Measurements from ENCODE around the gene PIGW.

The PIGW gene

GRCh38 chr17:36535669-36536081 is 888 bp downstream of the PIGW start:
- TF ChIP-seq SUZ12 (IDR thresholded peaks at IDR 0.05; ENCODE audit: extremely low read depth, insufficient read depth, insufficient read length), result no peak
- TF ChIP-seq YY1 (IDR thresholded peaks at IDR 0.05; ENCODE audit: insufficient read depth, insufficient read length), result no peak
- TF ChIP-seq ZNF274 (IDR thresholded peaks at IDR 0.05; ENCODE audit: low read depth, low read length), result no peak
- H3K9ac ChIP-seq (ENCODE audit: insufficient read length, low read depth), result peak overlapping the region; percentile 95
- H3K9me3 ChIP-seq (ENCODE audit: insufficient read depth, low read length), result no peaks in the 10 kb centered on the region
- H3K4me1 ChIP-seq (ENCODE audit: insufficient read depth, insufficient read length), result peaks cover 7% of the 10 kb centered on the region
- DNase-seq (ENCODE audit: low read depth, low spot score), result no peak
- H3K36me3 ChIP-seq (ENCODE audit: insufficient read depth, insufficient read length, low read length), result peaks cover 56% of the 10 kb centered on the region
- H3K27me3 ChIP-seq (ENCODE audit: insufficient read depth, insufficient read length), result no peaks in the 10 kb centered on the region
- peak overlapping the region; percentile 90 for H3K4me3 ChIP-seq (ENCODE audit: insufficient read length, low read depth)

GRCh38 chr17:36540696-36541095 is 5.9 kb downstream of the PIGW start:
- Histone ChIP-seq H3K4me3 (ENCODE audit: insufficient read length, low read depth) (no peak overlapping the region), H3K9me3 (ENCODE audit: insufficient read depth, low read length) (no peaks in the 10 kb centered on the region), H3K36me3 (ENCODE audit: insufficient read depth, insufficient read length, low read length) (peaks cover 28% of the 10 kb centered on the region), H3K4me1 (ENCODE audit: insufficient read depth, insufficient read length) (peaks cover 2% of the 10 kb centered on the region), H3K27me3 (ENCODE audit: insufficient read depth, insufficient read length) (no peaks in the 10 kb centered on the region), H3K9ac (ENCODE audit: insufficient read length, low read depth) (no peak overlapping the region)
- TF ChIP-seq YY1 (IDR thresholded peaks at IDR 0.05; ENCODE audit: insufficient read depth, insufficient read length) (no peak), ZNF274 (IDR thresholded peaks at IDR 0.05; ENCODE audit: low read depth, low read length) (no peak), SUZ12 (IDR thresholded peaks at IDR 0.05; ENCODE audit: extremely low read depth, insufficient read depth, insufficient read length) (no peak)
- DNase-seq (ENCODE audit: low read depth, low spot score), result no peak

DNA sequence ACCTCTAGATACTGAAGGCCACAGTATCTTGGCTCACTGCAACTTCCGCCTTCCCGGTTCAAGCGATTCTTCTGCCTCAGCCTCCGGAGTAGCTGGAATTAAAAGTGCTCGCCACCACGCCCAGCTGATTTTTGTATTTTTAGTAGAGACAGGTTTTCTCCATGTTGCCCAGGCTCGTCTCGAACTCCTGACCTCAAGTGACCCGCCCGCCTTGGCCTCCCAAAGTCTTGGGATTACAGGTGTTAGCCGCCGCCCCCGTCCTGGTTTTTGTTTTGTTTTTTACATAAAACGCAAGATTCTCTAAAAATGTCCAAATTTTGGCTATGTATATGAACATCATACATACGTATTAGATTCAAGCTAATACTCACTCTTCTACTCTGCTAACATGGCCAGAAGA is 8.0 kb downstream of the PIGW start:
- Histone ChIP-seq H3K9ac (ENCODE audit: insufficient read length, low read depth) (no peak overlapping the region), H3K4me3 (ENCODE audit: insufficient read length, low read depth) (no peak overlapping the region), H3K9me3 (ENCODE audit: insufficient read depth, low read length) (no peaks in the 10 kb centered on the region), H3K36me3 (ENCODE audit: insufficient read depth, insufficient read length, low read length) (peaks cover 26% of the 10 kb centered on the region), H3K27me3 (ENCODE audit: insufficient read depth, insufficient read length) (no peaks in the 10 kb centered on the region), H3K4me1 (ENCODE audit: insufficient read depth, insufficient read length) (no peaks in the 10 kb centered on the region)
- no peak for DNase-seq (ENCODE audit: low read depth, low spot score)
- no peak for TF ChIP-seq SUZ12 (IDR thresholded peaks at IDR 0.05; ENCODE audit: extremely low read depth, insufficient read depth, insufficient read length)
- no peak for TF ChIP-seq YY1 (IDR thresholded peaks at IDR 0.05; ENCODE audit: insufficient read depth, insufficient read length)
- TF ChIP-seq ZNF274 (IDR thresholded peaks at IDR 0.05; ENCODE audit: low read depth, low read length), result no peak

DNA sequence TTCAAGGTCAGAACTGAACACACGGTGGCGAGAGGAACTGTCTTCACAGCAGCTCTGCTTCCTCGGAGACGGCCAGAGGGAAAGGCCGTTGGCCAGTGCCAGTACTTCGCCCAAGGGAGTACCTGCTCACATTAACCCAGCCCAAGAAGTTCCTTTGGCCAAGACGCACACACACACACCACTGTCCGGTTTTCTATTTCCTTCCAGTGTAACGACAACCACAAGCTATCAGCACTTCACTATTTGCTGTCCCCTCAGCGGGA is 9.2 kb downstream of the PIGW start:
- H3K4me3 ChIP-seq (ENCODE audit: insufficient read length, low read depth), result peak overlapping the region; percentile 91
- no peaks in the 10 kb centered on the region for H3K27me3 ChIP-seq (ENCODE audit: insufficient read depth, insufficient read length)
- H3K36me3 ChIP-seq (ENCODE audit: insufficient read depth, insufficient read length, low read length), result peaks cover 18% of the 10 kb centered on the region
- H3K9ac ChIP-seq (ENCODE audit: insufficient read length, low read depth), result peak overlapping the region; percentile 89
- no peaks in the 10 kb centered on the region for H3K9me3 ChIP-seq (ENCODE audit: insufficient read depth, low read length)
- DNase-seq (ENCODE audit: low read depth, low spot score), result no peak
- no peaks in the 10 kb centered on the region for H3K4me1 ChIP-seq (ENCODE audit: insufficient read depth, insufficient read length)
- TF ChIP-seq ZNF274 (IDR thresholded peaks at IDR 0.05; ENCODE audit: low read depth, low read length), result no peak
- TF ChIP-seq YY1 (IDR thresholded peaks at IDR 0.05; ENCODE audit: insufficient read depth, insufficient read length), result no peak
- no peak for TF ChIP-seq SUZ12 (IDR thresholded peaks at IDR 0.05; ENCODE audit: extremely low read depth, insufficient read depth, insufficient read length)

- Histone ChIP-seq H3K36me3 (ENCODE audit: insufficient read depth, insufficient read length, low read length) (peaks cover 18% of the 10 kb centered on the region), H3K4me1 (ENCODE audit: insufficient read depth, insufficient read length) (no peaks in the 10 kb centered on the region), H3K9me3 (ENCODE audit: insufficient read depth, low read length) (no peaks in the 10 kb centered on the region), H3K27me3 (ENCODE audit: insufficient read depth, insufficient read length) (no peaks in the 10 kb centered on the region), H3K4me3 (ENCODE audit: insufficient read length, low read depth) (peak within 1 kb of the TSS; percentile 91), H3K9ac (ENCODE audit: insufficient read length, low read depth) (peak within 1 kb of the TSS; percentile 92)
- no peak for DNase-seq (ENCODE audit: low read depth, low spot score)
- TF ChIP-seq ZNF274 (IDR thresholded peaks at IDR 0.05; ENCODE audit: low read depth, low read length) (no peak), SUZ12 (IDR thresholded peaks at IDR 0.05; ENCODE audit: extremely low read depth, insufficient read depth, insufficient read length) (no peak), YY1 (IDR thresholded peaks at IDR 0.05; ENCODE audit: insufficient read depth, insufficient read length) (no peak)
Observed at GRCh38 chr17:36544307-36545076, 9.7 kb downstream of the PIGW start, which contains the start of gene GGNBP2. Gene GGNBP2, plus strand, starts transcription at chr17:36544919. Its CDS starts 806 bp downstream, at chr17:36545725.

- H3K4me3 ChIP-seq (ENCODE audit: insufficient read length, low read depth), result peak overlapping the region; percentile 91
- H3K27me3 ChIP-seq (ENCODE audit: insufficient read depth, insufficient read length), result no peaks in the 10 kb centered on the region
- H3K9me3 ChIP-seq (ENCODE audit: insufficient read depth, low read length), result no peaks in the 10 kb centered on the region
- peaks cover 19% of the 10 kb centered on the region for H3K36me3 ChIP-seq (ENCODE audit: insufficient read depth, insufficient read length, low read length)
- no peaks in the 10 kb centered on the region for H3K4me1 ChIP-seq (ENCODE audit: insufficient read depth, insufficient read length)
- no peak for DNase-seq (ENCODE audit: low read depth, low spot score)
- peak overlapping the region; percentile 90 for H3K9ac ChIP-seq (ENCODE audit: insufficient read length, low read depth)
- TF ChIP-seq ZNF274 (IDR thresholded peaks at IDR 0.05; ENCODE audit: low read depth, low read length), result no peak
- no peak for TF ChIP-seq YY1 (IDR thresholded peaks at IDR 0.05; ENCODE audit: insufficient read depth, insufficient read length)
- TF ChIP-seq SUZ12 (IDR thresholded peaks at IDR 0.05; ENCODE audit: extremely low read depth, insufficient read depth, insufficient read length), result no peak
Observed at GRCh38 chr17:36545077-36545464, 10.3 kb downstream of the PIGW start.

DNA sequence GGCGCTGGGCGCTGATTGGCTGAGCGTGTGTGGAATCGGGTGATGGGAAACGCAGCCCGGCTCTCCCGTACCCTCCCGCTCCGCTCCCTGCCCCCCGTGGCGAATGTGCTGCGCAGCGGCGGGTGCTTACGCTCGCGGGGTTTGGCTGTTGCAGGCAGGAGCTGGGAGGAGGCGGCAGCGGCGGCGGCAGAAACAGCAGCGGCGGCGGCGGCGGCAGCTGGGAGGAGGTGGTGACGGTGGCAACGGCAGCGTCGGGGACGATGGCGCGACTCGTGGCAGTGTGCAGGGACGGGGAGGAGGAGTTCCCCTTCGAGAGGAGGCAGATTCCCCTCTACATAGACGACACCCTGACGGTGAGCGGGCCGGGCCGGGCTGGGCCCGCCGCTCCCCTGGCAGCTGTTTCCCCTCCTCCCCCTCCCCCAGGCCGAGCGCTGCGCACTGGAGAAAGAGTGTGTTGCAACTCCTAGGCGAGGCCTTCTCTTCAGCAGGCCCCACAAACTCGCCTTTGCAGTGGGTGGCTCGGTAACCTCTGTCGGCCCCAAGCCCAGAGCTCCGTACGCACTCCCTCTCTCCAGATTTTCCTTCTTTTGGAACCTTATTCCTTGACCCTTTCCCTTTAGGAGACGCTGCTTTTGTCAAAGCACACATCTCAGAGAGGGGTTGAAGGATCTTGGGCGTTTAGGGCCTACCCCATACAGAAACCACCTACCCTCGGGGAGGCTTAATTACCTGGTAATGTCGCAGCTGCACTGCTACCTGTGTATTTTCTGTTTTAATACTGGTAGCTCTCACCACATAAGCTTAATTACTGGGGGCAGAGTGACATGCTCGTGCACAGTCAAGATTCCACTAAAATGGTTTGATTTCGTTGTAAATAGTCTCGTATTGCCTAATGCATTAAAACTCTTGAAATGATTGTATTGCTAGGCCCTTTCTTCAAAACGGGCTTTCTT is 11.0 kb downstream of the PIGW start:
- TF ChIP-seq SUZ12 (IDR thresholded peaks at IDR 0.05; ENCODE audit: extremely low read depth, insufficient read depth, insufficient read length), result no peak
- TF ChIP-seq ZNF274 (IDR thresholded peaks at IDR 0.05; ENCODE audit: low read depth, low read length), result no peak
- TF ChIP-seq YY1 (IDR thresholded peaks at IDR 0.05; ENCODE audit: insufficient read depth, insufficient read length), result no peak

More for the DNA sequence above, 11.0 kb downstream of the PIGW start:
- Histone ChIP-seq H3K4me3 (ENCODE audit: insufficient read length, low read depth) (peak overlapping the region; percentile 69), H3K9ac (ENCODE audit: insufficient read length, low read depth) (peak overlapping the region; percentile 92), H3K36me3 (ENCODE audit: insufficient read depth, insufficient read length, low read length) (peaks cover 19% of the 10 kb centered on the region), H3K4me1 (ENCODE audit: insufficient read depth, insufficient read length) (no peaks in the 10 kb centered on the region), H3K9me3 (ENCODE audit: insufficient read depth, low read length) (no peaks in the 10 kb centered on the region), H3K27me3 (ENCODE audit: insufficient read depth, insufficient read length) (no peaks in the 10 kb centered on the region)
- peak; percentile 91 for DNase-seq (ENCODE audit: low read depth, low spot score)

Data from NT2/D1 (cell line).